ENCODE data around the gene RELA. TPM values are rescaled to one million over a fixed set of nuclear protein-coding genes. Genes with fewer than 3 reads are reported as not detected.

Gene RELA
- total and polyA plus RNA-seq, 2 of the 13 experiments (the other 11 are each of a cell fraction or from before 2014, with no cell fraction given), result 21.4 to 40.5 TPM

DNA sequence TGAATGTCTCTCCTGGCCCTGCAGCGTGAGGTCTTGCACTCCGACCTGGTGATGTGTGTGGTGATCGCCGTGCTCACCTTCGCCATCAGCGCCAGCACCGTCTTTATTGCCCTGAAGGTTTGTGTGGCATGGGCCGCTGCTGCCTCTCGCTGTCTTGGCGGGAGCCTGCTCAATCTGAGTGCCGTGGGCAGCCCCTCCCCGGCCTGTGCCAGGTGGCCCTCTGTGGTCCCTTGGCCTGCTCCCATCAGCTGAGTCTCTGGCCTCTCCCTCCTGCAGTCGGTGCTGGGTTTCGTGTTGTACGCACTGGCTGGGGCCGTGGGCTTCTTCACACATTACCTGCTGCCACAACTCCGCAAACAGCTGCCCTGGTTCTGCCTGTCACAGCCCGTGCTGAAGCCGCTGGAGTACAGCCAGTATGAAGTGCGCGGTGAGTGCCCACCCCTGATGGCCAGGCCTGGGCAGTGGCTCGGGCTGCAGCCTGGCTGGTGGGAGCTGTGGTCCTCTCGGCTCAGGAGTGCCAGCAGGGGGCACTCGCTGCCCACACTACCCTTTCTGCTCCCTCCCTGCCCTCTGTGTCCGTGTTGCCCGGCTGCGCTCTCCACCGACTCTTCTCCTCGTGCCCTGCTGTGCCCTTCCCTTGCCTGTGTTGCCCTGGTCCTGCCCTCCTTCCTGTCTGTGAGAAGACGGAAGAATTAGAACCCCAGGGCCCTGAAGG, 36.9 kb downstream of the RELA start:
- intact Hi-C loops (cut with micrococcal nuclease; ENCODE audit: unreplicated experiment) (no loop called here), in situ Hi-C loops (cut with HindIII; ENCODE audit: extremely low pct_ligation_motif_present, low pct_unique_long_range_greater_than_20kb) (no loop called here)
- H3K27ac ChIP-seq (ENCODE audit: extremely low read length, insufficient read depth, low read length), result no peak overlapping the region
- no peaks in the 10 kb centered on the region for H4K20me1 ChIP-seq (ENCODE audit: insufficient read depth, low read length)
- no peak overlapping the region for H3K4me2 ChIP-seq (ENCODE audit: low read depth, low read length)
- no peak overlapping the region for H3K9ac ChIP-seq (ENCODE audit: insufficient read depth, low read depth, low read length)
- no peaks in the 10 kb centered on the region for H3K9me3 ChIP-seq (ENCODE audit: low read length)
- BruUV-seq (replicated peaks), result no TSS peak
- no peak for FAIRE-seq
- no peak for DNase-seq (ENCODE audit: low spot score)
- H3K79me2 ChIP-seq (ENCODE audit: insufficient read depth, low read length), result no peaks in the 10 kb centered on the region
- no peak overlapping the region for H3K4me3 ChIP-seq (replicated peaks in 1 of 3; ENCODE audit: insufficient read depth in 1 of 3, low read depth in 2 of 3, low read length in 3 of 3)
- WGBS (ENCODE audit: low lambda C conversion rate), result 93% methylated on average over 15 of the region's 30 CpGs
- peaks cover 41 to 81% of the 10 kb centered on the region in 2 experiments for H3K36me3 ChIP-seq (replicated peaks in 1 of 2; ENCODE audit: control insufficient read depth in 1 of 2, insufficient read depth in 2 of 2, low read length in 2 of 2)
- no peaks in the 10 kb centered on the region for H3K27me3 ChIP-seq (ENCODE audit: control insufficient read depth in 1 of 2, insufficient read depth in 2 of 2, low read length in 2 of 2)
- POLR2A ChIA-PET, result interaction anchor here (1.1 to 2.4 kb wide), 4 partner anchors 9 to 12 kb away, joined by 3 to 19 read pairs (median 5); partner anchors contain the start of genes MAP3K11, PCNX3 and SIPA1
- CTCF ChIA-PET (ENCODE audit: low intra/inter-chr PET ratio, low total read pairs), result interaction anchor here (1.1 kb wide), 1 partner anchor 193 kb away, joined by 3 read pairs; no protein-coding TSS in a partner anchor
- H3K4me1 ChIP-seq (ENCODE audit: insufficient read depth, low read length), result peaks cover 4% of the 10 kb centered on the region; the same call in 1 of the 2 replicates
- H2AFZ ChIP-seq (ENCODE audit: low read length), result no peak overlapping the region
- ATAC-seq, result peak; percentile 71
- TF ChIP-seq, protein P1, sequence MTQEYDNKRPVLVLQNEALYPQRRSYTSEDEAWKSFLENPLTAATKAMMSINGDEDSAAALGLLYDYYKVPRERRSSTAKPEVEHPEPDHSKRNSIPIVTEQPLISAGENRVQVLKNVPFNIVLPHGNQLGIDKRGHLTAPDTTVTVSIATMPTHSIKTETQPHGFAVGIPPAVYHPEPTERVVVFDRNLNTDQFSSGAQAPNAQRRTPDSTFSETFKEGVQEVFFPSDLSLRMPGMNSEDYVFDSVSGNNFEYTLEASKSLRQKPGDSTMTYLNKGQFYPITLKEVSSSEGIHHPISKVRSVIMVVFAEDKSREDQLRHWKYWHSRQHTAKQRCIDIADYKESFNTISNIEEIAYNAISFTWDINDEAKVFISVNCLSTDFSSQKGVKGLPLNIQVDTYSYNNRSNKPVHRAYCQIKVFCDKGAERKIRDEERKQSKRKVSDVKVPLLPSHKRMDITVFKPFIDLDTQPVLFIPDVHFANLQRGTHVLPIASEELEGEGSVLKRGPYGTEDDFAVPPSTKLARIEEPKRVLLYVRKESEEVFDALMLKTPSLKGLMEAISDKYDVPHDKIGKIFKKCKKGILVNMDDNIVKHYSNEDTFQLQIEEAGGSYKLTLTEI (CRISPR knock-in tag; conservative IDR thresholded peaks at IDR 0.05), result no peak
- TF ChIP-seq, protein P2, sequence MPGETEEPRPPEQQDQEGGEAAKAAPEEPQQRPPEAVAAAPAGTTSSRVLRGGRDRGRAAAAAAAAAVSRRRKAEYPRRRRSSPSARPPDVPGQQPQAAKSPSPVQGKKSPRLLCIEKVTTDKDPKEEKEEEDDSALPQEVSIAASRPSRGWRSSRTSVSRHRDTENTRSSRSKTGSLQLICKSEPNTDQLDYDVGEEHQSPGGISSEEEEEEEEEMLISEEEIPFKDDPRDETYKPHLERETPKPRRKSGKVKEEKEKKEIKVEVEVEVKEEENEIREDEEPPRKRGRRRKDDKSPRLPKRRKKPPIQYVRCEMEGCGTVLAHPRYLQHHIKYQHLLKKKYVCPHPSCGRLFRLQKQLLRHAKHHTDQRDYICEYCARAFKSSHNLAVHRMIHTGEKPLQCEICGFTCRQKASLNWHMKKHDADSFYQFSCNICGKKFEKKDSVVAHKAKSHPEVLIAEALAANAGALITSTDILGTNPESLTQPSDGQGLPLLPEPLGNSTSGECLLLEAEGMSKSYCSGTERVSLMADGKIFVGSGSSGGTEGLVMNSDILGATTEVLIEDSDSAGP (CRISPR knock-in tag; IDR thresholded peaks at IDR 0.05; ENCODE audit: borderline replicate concordance), result 0 out of 2 replicates have a peak, but pooled peaks have one; percentile 18
- TF ChIP-seq ZNF333 (CRISPR knock-in tag; IDR thresholded peaks at IDR 0.05; ENCODE audit: borderline replicate concordance) (no peak), MYC (CRISPR knock-in tag; IDR thresholded peaks at IDR 0.05; ENCODE audit: borderline replicate concordance) (0 out of 2 replicates have a peak, but pooled peaks have one; percentile 17), RCOR2 (CRISPR knock-in tag; IDR thresholded peaks at IDR 0.05) (no peak), HNRNPL (IDR thresholded peaks at IDR 0.05; ENCODE audit: low read depth, low read length) (peak; percentile 77; the same call in 1 of the 2 replicates), ZBTB7B (CRISPR knock-in tag; IDR thresholded peaks at IDR 0.05) (no peak), PCBP1 (IDR thresholded peaks at IDR 0.05; ENCODE audit: borderline replicate concordance, low read depth, low read length) (0 out of 2 replicates have a peak, but pooled peaks have one; percentile 23), PHB2 (IDR thresholded peaks at IDR 0.05; ENCODE audit: partially characterized antibody) (no peak), CBX1 (IDR thresholded peaks at IDR 0.05; ENCODE audit: low read depth) (no peak)
- TF ChIP-seq, protein P3, sequence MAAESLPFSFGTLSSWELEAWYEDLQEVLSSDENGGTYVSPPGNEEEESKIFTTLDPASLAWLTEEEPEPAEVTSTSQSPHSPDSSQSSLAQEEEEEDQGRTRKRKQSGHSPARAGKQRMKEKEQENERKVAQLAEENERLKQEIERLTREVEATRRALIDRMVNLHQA (CRISPR knock-in tag; IDR thresholded peaks at IDR 0.05), result no peak
- TF ChIP-seq, protein P4, sequence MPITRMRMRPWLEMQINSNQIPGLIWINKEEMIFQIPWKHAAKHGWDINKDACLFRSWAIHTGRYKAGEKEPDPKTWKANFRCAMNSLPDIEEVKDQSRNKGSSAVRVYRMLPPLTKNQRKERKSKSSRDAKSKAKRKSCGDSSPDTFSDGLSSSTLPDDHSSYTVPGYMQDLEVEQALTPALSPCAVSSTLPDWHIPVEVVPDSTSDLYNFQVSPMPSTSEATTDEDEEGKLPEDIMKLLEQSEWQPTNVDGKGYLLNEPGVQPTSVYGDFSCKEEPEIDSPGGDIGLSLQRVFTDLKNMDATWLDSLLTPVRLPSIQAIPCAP (CRISPR knock-in tag; IDR thresholded peaks at IDR 0.05; ENCODE audit: low read depth), result no peak
- TF ChIP-seq, protein P5, sequence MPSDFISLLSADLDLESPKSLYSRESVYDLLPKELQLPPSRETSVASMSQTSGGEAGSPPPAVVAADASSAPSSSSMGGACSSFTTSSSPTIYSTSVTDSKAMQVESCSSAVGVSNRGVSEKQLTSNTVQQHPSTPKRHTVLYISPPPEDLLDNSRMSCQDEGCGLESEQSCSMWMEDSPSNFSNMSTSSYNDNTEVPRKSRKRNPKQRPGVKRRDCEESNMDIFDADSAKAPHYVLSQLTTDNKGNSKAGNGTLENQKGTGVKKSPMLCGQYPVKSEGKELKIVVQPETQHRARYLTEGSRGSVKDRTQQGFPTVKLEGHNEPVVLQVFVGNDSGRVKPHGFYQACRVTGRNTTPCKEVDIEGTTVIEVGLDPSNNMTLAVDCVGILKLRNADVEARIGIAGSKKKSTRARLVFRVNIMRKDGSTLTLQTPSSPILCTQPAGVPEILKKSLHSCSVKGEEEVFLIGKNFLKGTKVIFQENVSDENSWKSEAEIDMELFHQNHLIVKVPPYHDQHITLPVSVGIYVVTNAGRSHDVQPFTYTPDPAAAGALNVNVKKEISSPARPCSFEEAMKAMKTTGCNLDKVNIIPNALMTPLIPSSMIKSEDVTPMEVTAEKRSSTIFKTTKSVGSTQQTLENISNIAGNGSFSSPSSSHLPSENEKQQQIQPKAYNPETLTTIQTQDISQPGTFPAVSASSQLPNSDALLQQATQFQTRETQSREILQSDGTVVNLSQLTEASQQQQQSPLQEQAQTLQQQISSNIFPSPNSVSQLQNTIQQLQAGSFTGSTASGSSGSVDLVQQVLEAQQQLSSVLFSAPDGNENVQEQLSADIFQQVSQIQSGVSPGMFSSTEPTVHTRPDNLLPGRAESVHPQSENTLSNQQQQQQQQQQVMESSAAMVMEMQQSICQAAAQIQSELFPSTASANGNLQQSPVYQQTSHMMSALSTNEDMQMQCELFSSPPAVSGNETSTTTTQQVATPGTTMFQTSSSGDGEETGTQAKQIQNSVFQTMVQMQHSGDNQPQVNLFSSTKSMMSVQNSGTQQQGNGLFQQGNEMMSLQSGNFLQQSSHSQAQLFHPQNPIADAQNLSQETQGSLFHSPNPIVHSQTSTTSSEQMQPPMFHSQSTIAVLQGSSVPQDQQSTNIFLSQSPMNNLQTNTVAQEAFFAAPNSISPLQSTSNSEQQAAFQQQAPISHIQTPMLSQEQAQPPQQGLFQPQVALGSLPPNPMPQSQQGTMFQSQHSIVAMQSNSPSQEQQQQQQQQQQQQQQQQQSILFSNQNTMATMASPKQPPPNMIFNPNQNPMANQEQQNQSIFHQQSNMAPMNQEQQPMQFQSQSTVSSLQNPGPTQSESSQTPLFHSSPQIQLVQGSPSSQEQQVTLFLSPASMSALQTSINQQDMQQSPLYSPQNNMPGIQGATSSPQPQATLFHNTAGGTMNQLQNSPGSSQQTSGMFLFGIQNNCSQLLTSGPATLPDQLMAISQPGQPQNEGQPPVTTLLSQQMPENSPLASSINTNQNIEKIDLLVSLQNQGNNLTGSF (CRISPR knock-in tag; IDR thresholded peaks at IDR 0.05), result no peak

Data from HepG2 (cell line).